Stomach (tissue), 9 donors: ENCODE data around the gene ULBP1. TPM values are rescaled to one million over a fixed set of nuclear protein-coding genes. Genes with fewer than 3 reads are reported as not detected.
"Not testable (repeated sequence)": the region's sequence is repeated elsewhere in the genome, so short reads cannot be mapped to it uniquely, and the experiment has no call there.

Experiments used
- DNase-seq, 2 donors: peaks; one replicate each; pipeline versions ENCODE4 v3.0.0 to v3.0.0-alpha.2; 2013 to 2019
- H3K27ac ChIP-seq, 5 donors: fragments of 200-600 bp in 4 of 5; sonication (generic) in 4 of 5; one replicate each; pipeline ENCODE4 v1.5.1; 2013 to 2019; ENCODE audit warnings: mild to moderate bottlenecking in 1 of 5, moderate library complexity in 1 of 5
- H3K27me3 ChIP-seq, 3 donors: fragments of 200-600 bp; sonication (generic); one replicate each; pipeline ENCODE4 v1.5.1; 2017 to 2019; ENCODE audit warnings: mixed run types in 1 of 3
- H3K36me3 ChIP-seq, 4 donors: fragments of 200-600 bp; sonication (generic); 1 replicate in 3 of 4; 2 replicates in 1 of 4; pipeline ENCODE4 v1.5.1; 2016 to 2019
- H3K4me1 ChIP-seq, 4 donors: fragments of 200-600 bp; sonication (generic); one replicate each; pipeline ENCODE4 v1.5.1; 2016 to 2019
- H3K4me3 ChIP-seq, 4 donors: fragments of 200-600 bp; sonication (generic) in 3 of 4; one replicate each; pipeline ENCODE4 v1.5.1; 2016 to 2019; ENCODE audit warnings: mild to moderate bottlenecking in 1 of 4
- H3K9me3 ChIP-seq, 4 donors: fragments of 200-600 bp; sonication (generic); one replicate each; pipeline ENCODE4 v1.5.1; 2016 to 2019
- EP300 ChIP-seq: sonication (generic); formaldehyde crosslinking; IDR thresholded peaks from one replicate; pipeline ENCODE4 v1.6.1; 2017; ENCODE audit warnings: antibody characterized with exemption
- POLR2A ChIP-seq, 4 donors: fragments of 450-650 bp; IDR thresholded peaks; one replicate each; pipeline ENCODE4 v1.6.1; 2016; ENCODE audit warnings: antibody characterized with exemption in 4 of 4, control low read depth in 2 of 4, mild to moderate bottlenecking in 1 of 4, moderate library complexity in 1 of 4
- POLR2AphosphoS5 ChIP-seq, 3 donors: sonication (generic); formaldehyde crosslinking; IDR thresholded peaks; one replicate each; pipeline ENCODE4 v1.6.1; 2016; ENCODE audit warnings: antibody characterized with exemption in 3 of 3
- WGBS, 5 donors: extraction: QIAGEN DNeasy Blood & Tissue Kit in 3 of 5; methylation state at CpG; one replicate each; pipeline versions ENCODE4 v1.1.5 to v1.1.7; 2013 to 2018; 5-methylcytosine and 5-hydroxymethylcytosine counted together
- intact Hi-C: fragments of 100-400 bp; cut with DNase I; formaldehyde crosslinking; loops from one replicate; pipeline ENCODE4 v1.15.1; 2023; ENCODE audit warnings: low total_unique reads
- polyA plus RNA-seq, 3 donors: library from polyadenylated mRNA; stranded (reverse); fragments of 200-250 nt; gene quantifications; one replicate each; pipeline ENCODE4 v1.2.3, GENCODE V29; 2013
- total RNA-seq, 5 donors: library from RNA; depleted of rRNA; stranded (reverse); fragments of >200 nt; gene quantifications; one replicate each; pipeline versions ENCODE4 v1.1.0 to v1.2.3, GENCODE V29; 2014 to 2016
- TF ChIP-seq, protein P1 (sequence below), 7 experiments: fragments of 450-650 bp in 4 of 7; fragments of 200-600 bp in 3 of 7; sonication (generic) in 3 of 7; IDR thresholded peaks; one replicate each; pipeline ENCODE4 v1.5.1; 2016 to 2019; ENCODE audit warnings: antibody characterized with exemption in 7 of 7, control low read depth in 2 of 7, mild to moderate bottlenecking in 1 of 7
- donor health status: healthy with polysubstance abuse.
- donor health status: Bipolar disorder and iron deficiency.
- donor health status: healthy.

ULBP1 gene
- total and polyA plus RNA-seq, 8 donors, result 0.03 to 1.3 TPM; not detected in 6

DNA sequence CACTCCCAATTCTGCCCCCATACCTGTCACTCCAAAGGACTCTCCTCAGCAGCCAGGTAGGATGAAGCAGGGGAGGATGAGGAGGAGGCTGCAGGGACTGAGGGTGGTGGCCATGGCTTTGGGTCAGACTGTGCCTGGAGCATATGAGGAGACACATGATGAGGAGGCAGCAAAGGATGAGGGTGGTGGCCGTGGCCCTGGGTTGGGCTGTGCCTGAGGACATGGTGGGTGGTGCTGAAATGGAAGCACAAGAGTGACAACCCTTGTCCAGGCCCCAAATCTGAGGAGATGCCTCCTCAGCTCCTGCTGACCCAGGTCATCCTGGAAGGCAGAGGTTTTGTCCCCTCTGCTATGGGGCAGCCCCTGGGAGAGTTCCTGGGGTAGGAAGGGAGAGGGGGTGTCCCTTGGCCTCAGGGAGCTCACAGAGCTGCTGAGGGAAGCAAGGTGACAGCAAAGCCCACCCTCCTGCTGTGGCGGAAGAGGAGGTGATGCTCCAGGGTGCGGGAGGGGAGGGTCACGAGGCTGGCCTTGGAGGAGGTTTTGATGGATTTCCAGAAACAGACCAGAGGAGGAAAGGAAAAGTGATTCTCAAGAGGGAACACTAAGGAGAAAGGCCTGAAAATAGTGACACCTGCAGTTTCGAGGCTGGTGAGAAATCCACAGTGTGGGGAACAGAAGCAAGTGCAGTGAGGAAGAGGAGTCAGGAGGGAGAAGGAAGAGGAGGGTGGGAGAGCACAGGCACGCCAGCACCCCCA lies 45.4 kb upstream of the ULBP1 start:
- no peaks in the 10 kb centered on the region for H3K9me3 ChIP-seq
- peaks cover 0 to 14% (median 6%) of the 10 kb centered on the region in 3 donors for H3K27me3 ChIP-seq
- TF ChIP-seq, protein P1, sequence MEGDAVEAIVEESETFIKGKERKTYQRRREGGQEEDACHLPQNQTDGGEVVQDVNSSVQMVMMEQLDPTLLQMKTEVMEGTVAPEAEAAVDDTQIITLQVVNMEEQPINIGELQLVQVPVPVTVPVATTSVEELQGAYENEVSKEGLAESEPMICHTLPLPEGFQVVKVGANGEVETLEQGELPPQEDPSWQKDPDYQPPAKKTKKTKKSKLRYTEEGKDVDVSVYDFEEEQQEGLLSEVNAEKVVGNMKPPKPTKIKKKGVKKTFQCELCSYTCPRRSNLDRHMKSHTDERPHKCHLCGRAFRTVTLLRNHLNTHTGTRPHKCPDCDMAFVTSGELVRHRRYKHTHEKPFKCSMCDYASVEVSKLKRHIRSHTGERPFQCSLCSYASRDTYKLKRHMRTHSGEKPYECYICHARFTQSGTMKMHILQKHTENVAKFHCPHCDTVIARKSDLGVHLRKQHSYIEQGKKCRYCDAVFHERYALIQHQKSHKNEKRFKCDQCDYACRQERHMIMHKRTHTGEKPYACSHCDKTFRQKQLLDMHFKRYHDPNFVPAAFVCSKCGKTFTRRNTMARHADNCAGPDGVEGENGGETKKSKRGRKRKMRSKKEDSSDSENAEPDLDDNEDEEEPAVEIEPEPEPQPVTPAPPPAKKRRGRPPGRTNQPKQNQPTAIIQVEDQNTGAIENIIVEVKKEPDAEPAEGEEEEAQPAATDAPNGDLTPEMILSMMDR (IDR thresholded peaks at IDR 0.05), result no peak
- TF ChIP-seq POLR2AphosphoS5 (IDR thresholded peaks at IDR 0.05) (no peak), EP300 (no peak), POLR2A (IDR thresholded peaks at IDR 0.05) (no peak)
- WGBS, 5 donors, result 80 to 88% (median 83%) methylated on average over 6 of the region's 6 CpGs
- H3K27ac ChIP-seq, result no peak overlapping the region
- DNase-seq, result no peak
- no peak overlapping the region for H3K4me3 ChIP-seq
- intact Hi-C loops, result no loop called here
- peaks cover 7 to 11% (median 10%) of the 10 kb centered on the region in 4 donors for H3K4me1 ChIP-seq
- H3K36me3 ChIP-seq, result no peaks in the 10 kb centered on the region

DNA sequence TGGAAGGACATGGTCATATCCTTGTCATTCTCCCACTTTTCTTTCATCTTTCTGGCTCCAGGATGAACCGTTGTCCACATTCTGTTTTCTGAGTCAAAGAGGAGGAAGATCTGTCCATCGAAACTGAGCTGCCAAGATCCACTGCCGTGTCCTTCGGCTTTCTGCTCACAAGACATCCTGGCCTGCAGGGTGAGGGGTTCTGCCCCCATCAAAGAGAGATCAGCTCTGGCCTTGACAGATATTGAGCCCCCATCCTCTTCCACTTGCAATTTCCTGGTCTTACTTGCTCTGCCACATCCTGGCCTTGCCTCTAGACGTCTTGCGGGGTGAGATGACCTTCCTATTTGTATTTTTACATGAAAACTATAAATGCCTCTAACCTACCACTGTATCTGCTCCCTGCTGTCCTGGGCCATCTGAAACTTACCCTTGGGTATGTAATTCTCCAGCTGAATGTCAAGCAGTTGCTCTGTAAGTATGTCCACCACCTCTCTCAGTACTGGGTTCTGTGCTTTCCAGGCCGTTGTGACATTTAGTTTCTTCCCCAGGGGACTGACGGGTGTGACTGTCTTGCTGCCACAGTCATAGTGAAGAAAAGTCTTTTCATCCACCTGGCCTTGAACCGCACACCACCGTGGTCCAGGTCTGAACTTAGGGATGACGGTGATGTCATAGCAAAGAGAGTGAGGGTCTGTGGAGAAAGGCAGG lies 44.5 kb upstream of the ULBP1 start:
- WGBS, 5 donors, result 81 to 87% (median 86%) methylated on average over 9 to 11 of the region's 11 CpGs
- peaks cover 7 to 16% (median 15%) of the 10 kb centered on the region in 4 donors for H3K4me1 ChIP-seq
- DNase-seq, H3K36me3 ChIP-seq, H3K9me3 ChIP-seq, intact Hi-C loops, H3K4me3 ChIP-seq, H3K27ac ChIP-seq: not testable (repeated sequence)
- H3K27me3 ChIP-seq, result peaks cover 0 to 24% (median 6%) of the 10 kb centered on the region in 3 donors

GRCh38 chr6:149919834-149920225 lies 43.9 kb upstream of the ULBP1 start:
- H3K27me3 ChIP-seq, result peaks cover 0 to 29% (median 6%) of the 10 kb centered on the region in 3 donors
- no peak overlapping the region for H3K4me3 ChIP-seq
- 83 to 92% (median 88%) methylated on average over 4 of the region's 4 CpGs for whole genome bisulfite sequencing, 5 donors
- H3K4me1 ChIP-seq, result peaks cover 7 to 16% (median 15%) of the 10 kb centered on the region in 4 donors
- intact Hi-C loops, result no loop called here
- no peaks in the 10 kb centered on the region for H3K9me3 ChIP-seq
- H3K36me3 ChIP-seq, result no peaks in the 10 kb centered on the region
- TF ChIP-seq POLR2A (IDR thresholded peaks at IDR 0.05) (no peak), EP300 (no peak), POLR2AphosphoS5 (IDR thresholded peaks at IDR 0.05) (no peak)
- TF ChIP-seq, protein P1 (IDR thresholded peaks at IDR 0.05), result no peak
- H3K27ac ChIP-seq, result no peak overlapping the region
- no peak for DNase-seq

GRCh38 chr6:149921361-149921760 lies 42.4 kb upstream of the ULBP1 start:
- WGBS, 5 donors, result 84 to 92% (median 86%) methylated on average over 6 of the region's 6 CpGs
- no peaks in the 10 kb centered on the region for H3K9me3 ChIP-seq

GRCh38 chr6:149922091-149922490 lies 41.7 kb upstream of the ULBP1 start:
- Histone ChIP-seq H3K4me1 (peaks cover 14 to 32% (median 29%) of the 10 kb centered on the region in 4 donors), H3K4me3 (peak overlapping the region in 1 of 4 donors; percentile 61), H3K27me3 (peaks cover 0 to 42% (median 6%) of the 10 kb centered on the region in 3 donors)
- H3K9me3 ChIP-seq, DNase-seq, H3K36me3 ChIP-seq, intact Hi-C loops, H3K27ac ChIP-seq: not testable (repeated sequence)
- WGBS, 5 donors, result 26 to 46% (median 35%) methylated on average over 5 of the region's 5 CpGs

More at GRCh38 chr6:149921361-149921760, 42.4 kb upstream of the ULBP1 start:
- Histone ChIP-seq H3K27ac (no peak overlapping the region), H3K36me3 (no peaks in the 10 kb centered on the region), H3K27me3 (peaks cover 0 to 37% (median 6%) of the 10 kb centered on the region in 3 donors), H3K4me3 (no peak overlapping the region), H3K4me1 (peaks cover 14 to 30% (median 28%) of the 10 kb centered on the region in 4 donors)
- no peak for DNase-seq
- TF ChIP-seq POLR2A (IDR thresholded peaks at IDR 0.05), result no peak
- TF ChIP-seq POLR2AphosphoS5 (IDR thresholded peaks at IDR 0.05), result no peak
- TF ChIP-seq, protein P1 (IDR thresholded peaks at IDR 0.05), result no peak
- TF ChIP-seq EP300, result no peak
- intact Hi-C loops, result no loop called here
